ENCODE measurements around the gene SSR2.

Gene SSR2

GRCh38 chr1:155978325-155978972 lies 42.3 kb downstream of the SSR2 start, which contains the start of gene ARHGEF2:
Gene ARHGEF2, minus strand, starts transcription at chr1:155978547. Its CDS starts 120 bp downstream, at chr1:155978427.
- TF ChIP-seq, protein P1, sequence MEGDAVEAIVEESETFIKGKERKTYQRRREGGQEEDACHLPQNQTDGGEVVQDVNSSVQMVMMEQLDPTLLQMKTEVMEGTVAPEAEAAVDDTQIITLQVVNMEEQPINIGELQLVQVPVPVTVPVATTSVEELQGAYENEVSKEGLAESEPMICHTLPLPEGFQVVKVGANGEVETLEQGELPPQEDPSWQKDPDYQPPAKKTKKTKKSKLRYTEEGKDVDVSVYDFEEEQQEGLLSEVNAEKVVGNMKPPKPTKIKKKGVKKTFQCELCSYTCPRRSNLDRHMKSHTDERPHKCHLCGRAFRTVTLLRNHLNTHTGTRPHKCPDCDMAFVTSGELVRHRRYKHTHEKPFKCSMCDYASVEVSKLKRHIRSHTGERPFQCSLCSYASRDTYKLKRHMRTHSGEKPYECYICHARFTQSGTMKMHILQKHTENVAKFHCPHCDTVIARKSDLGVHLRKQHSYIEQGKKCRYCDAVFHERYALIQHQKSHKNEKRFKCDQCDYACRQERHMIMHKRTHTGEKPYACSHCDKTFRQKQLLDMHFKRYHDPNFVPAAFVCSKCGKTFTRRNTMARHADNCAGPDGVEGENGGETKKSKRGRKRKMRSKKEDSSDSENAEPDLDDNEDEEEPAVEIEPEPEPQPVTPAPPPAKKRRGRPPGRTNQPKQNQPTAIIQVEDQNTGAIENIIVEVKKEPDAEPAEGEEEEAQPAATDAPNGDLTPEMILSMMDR (IDR thresholded peaks at IDR 0.05; ENCODE audit: low read depth, low read length, missing control alignments), result peak; percentile 41
- H3K4me3 ChIP-seq (ENCODE audit: low read depth, low read length), result peak within 1 kb of the TSS; percentile 89
- no peak for DNase-seq (ENCODE audit: low read depth)
- in situ Hi-C loops (cut with HindIII; ENCODE audit: low sequenced_read_pairs), result no loop called here

DNA sequence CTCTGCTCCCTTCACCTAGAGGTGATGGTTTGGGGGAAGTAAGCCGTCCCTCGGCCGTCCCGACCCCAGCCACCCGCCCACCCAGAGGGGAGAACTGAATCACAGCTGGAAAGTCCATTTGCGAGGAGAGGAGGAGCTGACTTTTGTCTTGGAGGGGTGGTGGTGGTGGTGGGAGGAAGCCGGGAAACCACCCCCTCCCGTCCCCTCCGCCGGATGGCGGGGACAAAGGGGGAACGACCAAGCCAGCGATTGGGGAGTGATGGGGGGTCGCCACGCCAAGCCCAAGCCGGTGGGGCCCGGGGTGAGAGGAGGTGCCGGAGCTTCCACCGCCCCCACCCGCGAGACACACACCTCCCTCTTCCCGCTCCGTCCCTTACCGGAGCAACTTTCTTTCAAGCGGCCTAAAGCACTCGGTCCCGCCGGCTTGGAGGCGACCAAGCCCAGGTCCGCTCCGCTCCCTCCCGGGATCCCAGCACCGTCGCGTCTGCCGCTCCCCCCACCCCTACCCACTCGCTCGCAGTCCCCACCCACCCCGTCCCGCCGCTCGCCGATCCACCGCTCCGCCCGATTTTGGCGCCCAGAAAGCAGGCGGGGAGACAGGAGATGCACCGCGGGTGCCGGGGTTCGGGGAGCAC lies 42.9 kb downstream of the SSR2 start:
- in situ Hi-C loops (cut with HindIII; ENCODE audit: low sequenced_read_pairs), result no loop called here
- DNase-seq (ENCODE audit: low read depth), result no peak
- TF ChIP-seq, protein P1 (IDR thresholded peaks at IDR 0.05; ENCODE audit: low read depth, low read length, missing control alignments), result no peak
- H3K4me3 ChIP-seq (ENCODE audit: low read depth, low read length), result peak overlapping the region; percentile 89

- in situ Hi-C loops (cut with HindIII; ENCODE audit: low sequenced_read_pairs), result no loop called here
- no peak for DNase-seq (ENCODE audit: low read depth)
- TF ChIP-seq, protein P1 (IDR thresholded peaks at IDR 0.05; ENCODE audit: low read depth, low read length, missing control alignments), result no peak
- peak overlapping the region; percentile 89 for H3K4me3 ChIP-seq (ENCODE audit: low read depth, low read length)
Measured at GRCh38 chr1:155976913-155977689, 43.6 kb downstream of the SSR2 start.

GRCh38 chr1:155976062-155976912 lies 44.5 kb downstream of the SSR2 start:
- peak overlapping the region; percentile 89 for H3K4me3 ChIP-seq (ENCODE audit: low read depth, low read length)
- TF ChIP-seq, protein P1 (IDR thresholded peaks at IDR 0.05; ENCODE audit: low read depth, low read length, missing control alignments), result no peak
- in situ Hi-C loops (cut with HindIII; ENCODE audit: low sequenced_read_pairs), result no loop called here

DNA sequence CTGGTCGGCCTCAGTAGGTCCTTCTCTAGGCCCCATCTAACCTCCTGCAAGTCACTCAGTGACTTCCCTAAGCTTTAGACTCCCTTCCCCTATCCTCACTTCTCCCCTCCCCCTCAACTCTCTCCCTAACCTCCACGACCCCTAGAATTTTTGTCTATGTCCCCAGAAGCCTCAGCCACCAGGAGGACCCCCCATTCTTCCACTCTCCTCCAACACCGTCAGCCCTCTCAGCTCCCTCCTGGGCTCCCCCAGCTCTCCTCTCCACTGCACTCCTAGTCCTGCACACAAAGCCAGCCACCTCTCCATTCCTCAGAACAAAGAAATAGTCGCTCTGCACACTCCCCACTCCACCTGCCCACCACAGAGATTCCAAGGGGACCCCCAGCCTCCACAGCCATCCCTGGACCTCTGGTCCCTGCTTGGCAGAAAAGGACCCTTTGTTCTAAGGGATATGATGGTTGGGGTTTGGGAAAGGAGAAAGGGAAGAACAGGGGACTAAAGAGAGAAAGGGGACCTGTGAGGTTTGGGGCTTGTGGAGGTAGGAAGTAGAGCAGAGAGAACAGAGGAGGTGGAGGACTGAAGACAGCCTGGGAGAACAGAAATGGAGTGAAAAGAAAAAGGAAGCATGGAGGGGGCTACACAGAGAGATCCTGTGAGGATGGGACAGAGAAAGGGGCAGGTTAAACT lies 45.2 kb downstream of the SSR2 start:
- TF ChIP-seq, protein P1 (IDR thresholded peaks at IDR 0.05; ENCODE audit: low read depth, low read length, missing control alignments), result no peak
- H3K4me3 ChIP-seq (ENCODE audit: low read depth, low read length), result peak overlapping the region; percentile 89
- in situ Hi-C loops (cut with HindIII; ENCODE audit: low sequenced_read_pairs), result no loop called here
- DNase-seq (ENCODE audit: low read depth), result no peak

More at GRCh38 chr1:155976062-155976912, 44.5 kb downstream of the SSR2 start:
- peak; percentile 40 for DNase-seq (ENCODE audit: low read depth)
